K562 (cell line): Measurements from ENCODE around the gene DGCR8. TPM values are rescaled to one million over a fixed set of nuclear protein-coding genes. Genes with fewer than 3 reads are reported as not detected.

Experiments
- CEBPZ ChIP-seq: fragments of 150-350 bp; IDR thresholded peaks from 2 replicates; pipeline ENCODE4 v1.6.1; 2014; ENCODE audit warnings: low read depth, mild to moderate bottlenecking, low read length, borderline replicate concordance
- NR4A1 ChIP-seq, 2 experiments: fragments of 250-450 bp in 1 of 2; fragments of 450-650 bp in 1 of 2; sonication (Bioruptor Pico) in 1 of 2; IDR thresholded peaks; 2 replicates each; pipeline versions ENCODE4 v1.4.0 to v1.6.1; 2016 to 2020; ENCODE audit warnings: mild to moderate bottlenecking in 2 of 2, missing compliant biosample characterization in 1 of 2, missing genetic modification characterization in 1 of 2, moderate library complexity in 1 of 2
- ZNF12 ChIP-seq: sonication (generic); formaldehyde crosslinking; IDR thresholded peaks from 2 replicates; pipeline ENCODE4 v1.4.0; 2020; ENCODE audit warnings: mild to moderate bottlenecking, missing genetic modification reagents
- polyA plus RNA-seq, 8 experiments: library from polyadenylated mRNA; depleted of rRNA in 4 of 8; stranded (reverse) in 5 of 8; unstranded in 3 of 8; fragments of >200 nt; fragmentation: Nextera tagmentation in 2 of 8; fragmentation: Illumina TruSeq in 1 of 8; extraction: Ambion mirVana in 2 of 8; extraction: Trizol in 1 of 8; gene quantifications; 2 replicates each; pipeline versions ENCODE4 v1.2.1 to v1.2.3, GENCODE V29; 2011 to 2014; ENCODE audit warnings: inconsistent platforms in 1 of 8, missing spikeins in 1 of 8
- total RNA-seq, 7 experiments: library from RNA; depleted of rRNA in 6 of 7; stranded (reverse); fragments of >200 nt in 6 of 7; fragmentation: Illumina TruSeq in 2 of 7; extraction: Trizol in 2 of 7; gene quantifications; 2 replicates each; pipeline versions ENCODE4 v1.2.1 to v1.2.3, GENCODE V29; 2011 to 2021; ENCODE audit warnings: low replicate concordance in 1 of 7
- TF ChIP-seq, protein P1 (sequence below): fragments of 450-650 bp; IDR thresholded peaks from 2 replicates; pipeline ENCODE4 v1.7.1; 2018; ENCODE audit warnings: mild to moderate bottlenecking, low read depth; ENCODE audit not compliant: partially characterized antibody

The DGCR8 gene
- total and polyA plus RNA-seq, 9 of the 15 experiments (the other 6 are each of a cell fraction or from before 2014, with no cell fraction given): 5.9 to 144 (median 80.1) TPM

- TF ChIP-seq CEBPZ (no peak), ZNF12 (CRISPR knock-in tag) (no peak), NR4A1 (CRISPR knock-in tag; IDR thresholded peaks at IDR 0.05) (0 out of 2 replicates have a peak, but pooled peaks have one; percentile 24), NR4A1 (tag; IDR thresholded peaks at IDR 0.05) (no peak)
- TF ChIP-seq, protein P1, sequence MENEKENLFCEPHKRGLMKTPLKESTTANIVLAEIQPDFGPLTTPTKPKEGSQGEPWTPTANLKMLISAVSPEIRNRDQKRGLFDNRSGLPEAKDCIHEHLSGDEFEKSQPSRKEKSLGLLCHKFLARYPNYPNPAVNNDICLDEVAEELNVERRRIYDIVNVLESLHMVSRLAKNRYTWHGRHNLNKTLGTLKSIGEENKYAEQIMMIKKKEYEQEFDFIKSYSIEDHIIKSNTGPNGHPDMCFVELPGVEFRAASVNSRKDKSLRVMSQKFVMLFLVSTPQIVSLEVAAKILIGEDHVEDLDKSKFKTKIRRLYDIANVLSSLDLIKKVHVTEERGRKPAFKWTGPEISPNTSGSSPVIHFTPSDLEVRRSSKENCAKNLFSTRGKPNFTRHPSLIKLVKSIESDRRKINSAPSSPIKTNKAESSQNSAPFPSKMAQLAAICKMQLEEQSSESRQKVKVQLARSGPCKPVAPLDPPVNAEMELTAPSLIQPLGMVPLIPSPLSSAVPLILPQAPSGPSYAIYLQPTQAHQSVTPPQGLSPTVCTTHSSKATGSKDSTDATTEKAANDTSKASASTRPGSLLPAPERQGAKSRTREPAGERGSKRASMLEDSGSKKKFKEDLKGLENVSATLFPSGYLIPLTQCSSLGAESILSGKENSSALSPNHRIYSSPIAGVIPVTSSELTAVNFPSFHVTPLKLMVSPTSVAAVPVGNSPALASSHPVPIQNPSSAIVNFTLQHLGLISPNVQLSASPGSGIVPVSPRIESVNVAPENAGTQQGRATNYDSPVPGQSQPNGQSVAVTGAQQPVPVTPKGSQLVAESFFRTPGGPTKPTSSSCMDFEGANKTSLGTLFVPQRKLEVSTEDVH: no peak
Measured at GRCh38 chr22:20121856-20122415, 41.9 kb downstream of the DGCR8 start (continued).
